Embryonic facial prominence (tissue), 1 donor: Measurements from ENCODE around the gene ZBTB9.

Experiments used
- DNase-seq: peaks from one replicate; pipeline ENCODE4 v3.0.0-alpha.2; 2016; ENCODE audit errors: extremely low spot score

The ZBTB9 gene, protein sequence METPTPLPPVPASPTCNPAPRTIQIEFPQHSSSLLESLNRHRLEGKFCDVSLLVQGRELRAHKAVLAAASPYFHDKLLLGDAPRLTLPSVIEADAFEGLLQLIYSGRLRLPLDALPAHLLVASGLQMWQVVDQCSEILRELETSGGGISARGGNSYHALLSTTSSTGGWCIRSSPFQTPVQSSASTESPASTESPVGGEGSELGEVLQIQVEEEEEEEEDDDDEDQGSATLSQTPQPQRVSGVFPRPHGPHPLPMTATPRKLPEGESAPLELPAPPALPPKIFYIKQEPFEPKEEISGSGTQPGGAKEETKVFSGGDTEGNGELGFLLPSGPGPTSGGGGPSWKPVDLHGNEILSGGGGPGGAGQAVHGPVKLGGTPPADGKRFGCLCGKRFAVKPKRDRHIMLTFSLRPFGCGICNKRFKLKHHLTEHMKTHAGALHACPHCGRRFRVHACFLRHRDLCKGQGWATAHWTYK

GRCh38 chr6:33454009-33454946 is at the start of gene ZBTB9:
Gene ZBTB9 (plus strand): TSS chr6:33454576. CDS start chr6:33455101, 525 bp downstream.
- DNase-seq = peak; percentile 93

- no peak for DNase-seq
These were observed 49.5 kb upstream of the ZBTB9 start for GRCh38 chr6:33404884-33405283.

GRCh38 chr6:33405386-33405940 is 48.9 kb upstream of the ZBTB9 start:
- DNase-seq = no peak

DNA sequence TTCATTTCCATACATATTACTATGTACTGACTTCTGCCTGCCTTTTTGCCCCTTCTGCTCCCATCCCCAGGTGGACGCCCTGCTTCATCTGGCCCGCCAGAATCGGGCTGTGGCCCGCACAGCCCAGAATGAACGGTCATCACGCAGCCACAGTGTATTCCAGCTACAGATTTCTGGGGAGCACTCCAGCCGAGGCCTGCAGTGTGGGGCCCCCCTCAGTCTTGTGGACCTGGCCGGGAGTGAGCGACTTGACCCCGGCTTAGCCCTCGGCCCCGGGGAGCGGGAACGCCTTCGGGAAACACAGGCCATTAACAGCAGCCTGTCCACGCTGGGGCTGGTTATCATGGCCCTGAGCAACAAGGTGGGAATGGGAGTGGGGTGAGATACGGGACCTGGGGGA is 48.2 kb upstream of the ZBTB9 start:
- DNase-seq = no peak

DNA sequence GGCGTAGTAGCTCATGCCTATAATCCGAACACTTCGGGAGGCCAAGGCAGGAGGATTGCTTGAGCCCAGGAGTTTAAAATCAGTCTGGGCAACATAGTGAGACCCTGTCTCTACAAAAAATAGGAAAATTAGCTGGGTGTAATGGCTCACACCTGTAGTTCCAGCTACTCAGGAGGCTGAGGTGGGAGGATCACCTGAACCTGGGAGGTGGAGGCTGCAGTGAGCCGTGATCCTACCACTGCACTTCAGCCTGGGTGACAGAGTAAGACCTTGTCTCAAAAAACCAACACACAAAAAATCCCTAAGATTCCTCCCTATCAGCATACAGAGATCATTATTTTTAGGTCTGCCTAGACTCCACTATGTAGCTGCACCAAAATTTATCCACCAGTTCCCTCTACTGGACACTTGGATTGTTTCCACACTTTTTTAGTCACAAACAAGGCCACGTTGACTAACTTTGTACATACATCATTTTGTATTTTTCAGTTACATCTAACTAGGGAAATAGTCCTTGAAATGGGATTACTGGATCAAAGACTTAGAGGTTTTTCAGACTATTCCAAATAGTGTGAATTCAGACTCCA is 47.2 kb upstream of the ZBTB9 start:
- no peak for DNase-seq

GRCh38 chr6:33410050-33410710 is 44.2 kb upstream of the ZBTB9 start:
- peak; percentile 95 for DNase-seq

- DNase-seq = no peak
These were observed 43.4 kb upstream of the ZBTB9 start, which contains the start of gene PHF1 for GRCh38 chr6:33410711-33411631. Gene PHF1 (plus strand): TSS chr6:33411014. CDS start chr6:33412264, 1,250 bp downstream.

- no peak for DNase-seq
These were observed 42.8 kb upstream of the ZBTB9 start for GRCh38 chr6:33411632-33412005.

GRCh38 chr6:33412140-33413009 is 42.0 kb upstream of the ZBTB9 start:
- DNase-seq = no peak

DNA sequence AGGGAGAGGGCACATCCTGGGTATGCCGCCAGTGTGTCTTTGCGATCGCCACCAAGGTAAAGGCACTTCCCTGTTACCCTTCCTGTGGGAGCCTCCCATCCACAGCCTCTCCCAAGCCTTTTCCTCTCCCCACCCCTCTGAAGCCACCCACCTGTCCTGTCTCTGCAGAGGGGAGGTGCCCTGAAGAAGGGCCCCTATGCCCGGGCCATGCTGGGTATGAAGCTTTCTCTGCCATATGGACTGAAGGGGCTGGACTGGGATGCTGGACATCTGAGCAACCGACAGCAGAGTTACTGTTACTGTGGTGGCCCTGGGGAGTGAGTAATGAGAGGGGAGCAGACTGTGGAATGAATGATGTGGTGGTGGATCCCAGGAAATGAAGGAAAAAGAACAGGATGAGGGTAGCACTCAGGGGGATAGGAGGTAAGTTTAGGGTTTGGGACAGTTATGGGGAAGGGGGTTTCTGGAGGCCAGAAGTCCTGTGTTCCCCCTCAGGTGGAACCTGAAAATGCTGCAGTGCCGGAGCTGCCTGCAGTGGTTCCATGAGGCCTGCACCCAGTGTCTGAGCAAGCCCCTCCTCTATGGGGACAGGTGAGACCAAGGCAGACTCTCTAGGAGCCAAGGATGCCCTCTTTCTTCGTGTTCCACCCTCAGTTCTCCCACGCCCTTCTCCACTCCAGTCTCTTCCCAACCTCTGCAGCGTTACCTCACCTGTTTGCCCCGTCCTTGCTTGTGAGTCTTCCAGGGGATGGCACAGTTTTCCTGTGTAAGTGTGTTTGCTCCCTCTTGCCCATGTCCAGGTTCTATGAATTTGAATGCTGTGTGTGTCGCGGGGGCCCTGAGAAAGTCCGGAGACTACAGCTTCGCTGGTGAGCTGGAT is 40.9 kb upstream of the ZBTB9 start:
- no peak for DNase-seq

DNA sequence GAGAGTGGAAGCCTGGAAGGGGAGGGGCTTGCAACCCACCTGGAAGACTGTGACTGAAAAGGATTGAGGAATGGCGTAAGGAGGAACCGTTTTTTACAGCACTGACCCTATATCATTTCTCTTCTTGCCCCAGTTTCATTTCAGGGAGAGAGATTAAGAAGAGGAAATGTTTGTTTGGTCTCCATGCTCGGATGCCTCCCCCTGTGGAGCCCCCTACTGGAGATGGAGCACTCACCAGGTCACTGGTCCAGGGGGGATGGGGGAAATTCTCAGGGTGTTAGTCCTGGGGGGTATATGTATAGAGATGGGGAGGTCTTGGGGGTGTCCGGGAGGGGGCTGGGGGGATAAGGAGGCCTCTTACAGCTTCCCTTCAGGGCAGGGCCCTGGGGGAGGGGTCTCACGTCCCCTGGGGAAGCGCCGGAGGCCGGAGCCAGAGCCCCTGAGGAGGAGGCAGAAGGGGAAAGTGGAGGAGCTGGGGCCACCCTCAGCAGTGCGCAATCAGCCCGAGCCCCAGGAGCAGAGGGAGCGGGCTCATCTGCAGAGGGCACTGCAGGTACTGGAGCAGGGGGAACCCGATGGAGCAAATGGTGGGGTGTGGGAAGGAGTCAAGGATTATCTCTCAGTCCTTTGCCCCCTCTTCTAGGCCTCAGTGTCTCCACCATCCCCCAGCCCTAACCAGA is 39.6 kb upstream of the ZBTB9 start:
- DNase-seq = no peak

- DNase-seq = no peak
These were observed 38.5 kb upstream of the ZBTB9 start for GRCh38 chr6:33415831-33416230.

- DNase-seq = no peak
These were observed 37.8 kb upstream of the ZBTB9 start for GRCh38 chr6:33416386-33417127.

DNA sequence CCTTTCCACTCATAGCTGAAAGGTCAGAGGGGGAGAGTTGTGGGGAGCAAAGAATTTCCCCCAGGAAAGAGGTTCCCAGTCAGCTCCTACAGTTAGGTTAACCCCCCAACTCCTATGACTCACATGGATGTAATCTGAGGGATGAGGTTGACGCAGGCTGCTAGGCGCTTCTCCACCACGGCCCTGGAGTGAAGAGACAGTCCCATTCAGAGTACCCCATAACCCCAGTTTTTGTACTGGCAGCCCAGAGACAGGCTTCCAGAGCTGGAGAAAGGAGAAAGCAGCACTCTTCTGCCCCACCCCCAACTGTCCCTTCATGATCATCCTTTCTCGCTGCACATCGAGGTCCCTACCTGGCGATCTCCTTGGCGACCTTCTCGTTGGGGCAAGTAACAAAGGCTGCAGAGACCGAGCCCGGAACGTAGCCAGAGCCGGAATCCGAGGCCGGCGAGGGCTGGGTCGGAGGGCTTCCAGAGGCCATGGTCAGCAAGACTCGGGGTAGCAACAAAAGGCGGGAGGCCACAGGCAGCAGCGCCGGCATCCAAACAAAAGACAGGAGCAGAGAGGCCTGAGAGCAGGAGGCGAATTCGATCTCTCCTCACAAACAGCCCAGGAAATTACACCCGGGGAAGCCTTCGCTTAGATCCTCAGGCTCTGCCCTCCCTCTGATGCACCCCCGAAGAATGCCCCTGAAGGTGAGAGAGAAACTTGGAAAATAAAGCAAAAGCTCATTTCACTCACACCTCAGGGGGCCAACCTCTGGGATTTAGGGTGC is 37.1 kb upstream of the ZBTB9 start:
- DNase-seq = no peak

GRCh38 chr6:33417903-33418689 is 36.3 kb upstream of the ZBTB9 start, which contains the start of gene CUTA:
Gene CUTA (minus strand): TSS chr6:33418107. CDS start chr6:33418000, 107 bp downstream.
- peak; percentile 100 for DNase-seq
